ENCODE measurements around the gene PANX2. TPM values are rescaled to one million over a fixed set of nuclear protein-coding genes. Genes with fewer than 3 reads are reported as not detected.
"Not testable (repeated sequence)": the region's sequence is repeated elsewhere in the genome, so short reads cannot be mapped to it uniquely, and the experiment has no call there.

PANX2 gene
- total RNA-seq, 1 donor from 2014 or later = 1.6 TPM

DNA sequence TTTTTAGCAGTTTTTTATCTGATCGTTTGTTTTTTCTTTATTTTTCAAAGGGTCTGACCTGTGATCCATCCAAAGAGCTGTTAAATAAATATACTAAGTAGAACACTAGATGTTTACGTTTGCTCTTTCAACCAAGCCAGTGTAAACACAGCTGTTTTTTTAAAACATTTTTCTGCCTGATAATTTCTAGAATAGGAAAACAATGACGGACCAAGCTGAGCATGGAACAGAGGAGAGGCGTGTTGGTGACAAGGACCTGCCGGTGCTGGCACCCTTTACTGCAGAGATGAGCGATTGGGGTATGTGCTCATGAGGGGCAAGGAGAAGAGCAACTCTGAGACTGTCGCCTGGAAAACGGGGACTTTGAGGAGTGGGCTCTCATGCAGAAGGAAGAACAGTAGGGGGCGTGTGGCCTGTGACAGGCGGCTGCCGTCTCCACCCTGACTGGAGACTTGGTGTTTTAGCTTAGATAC, 28.6 kb upstream of the PANX2 start:
- Mint-ChIP-seq H3K27me3 (peaks cover 26% of the 10 kb centered on the region), H3K9me3 (no peaks in the 10 kb centered on the region), H3K36me3 (ENCODE audit: low read depth) (no peaks in the 10 kb centered on the region), H3K4me3 (no peak overlapping the region), H3K27ac (no peak overlapping the region), H3K4me1 (peaks cover 3% of the 10 kb centered on the region)
- DNase-seq = no peak
- intact Hi-C loops (cut with micrococcal nuclease) = no loop called here

DNA sequence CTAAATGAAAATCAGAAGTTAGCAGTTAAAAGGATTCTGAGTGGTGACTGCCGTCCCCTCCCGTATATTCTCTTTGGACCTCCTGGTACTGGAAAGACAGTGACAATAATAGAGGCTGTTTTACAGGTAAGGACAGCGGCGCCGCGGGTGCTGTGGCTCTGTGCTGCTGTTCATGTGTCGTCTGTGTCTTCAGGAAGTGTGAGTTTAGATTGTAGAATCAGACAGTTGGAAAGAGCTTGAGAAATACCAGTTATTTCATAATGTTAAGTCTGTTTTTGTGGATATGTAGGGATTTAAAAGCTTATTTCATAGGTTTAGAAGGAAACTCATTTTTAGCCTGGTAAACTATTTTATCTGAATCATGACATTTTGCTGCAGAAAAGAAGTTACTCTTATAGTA, 27.4 kb upstream of the PANX2 start:
- DNase-seq = no peak
- intact Hi-C loops (cut with micrococcal nuclease) = no loop called here
- H3K27ac Mint-ChIP-seq = no peak overlapping the region
- no peaks in the 10 kb centered on the region for H3K9me3 Mint-ChIP-seq
- H3K27me3 Mint-ChIP-seq = peaks cover 21% of the 10 kb centered on the region
- no peak overlapping the region for H3K4me3 Mint-ChIP-seq
- no peaks in the 10 kb centered on the region for H3K36me3 Mint-ChIP-seq (ENCODE audit: low read depth)
- peaks cover 3% of the 10 kb centered on the region for H3K4me1 Mint-ChIP-seq

DNA sequence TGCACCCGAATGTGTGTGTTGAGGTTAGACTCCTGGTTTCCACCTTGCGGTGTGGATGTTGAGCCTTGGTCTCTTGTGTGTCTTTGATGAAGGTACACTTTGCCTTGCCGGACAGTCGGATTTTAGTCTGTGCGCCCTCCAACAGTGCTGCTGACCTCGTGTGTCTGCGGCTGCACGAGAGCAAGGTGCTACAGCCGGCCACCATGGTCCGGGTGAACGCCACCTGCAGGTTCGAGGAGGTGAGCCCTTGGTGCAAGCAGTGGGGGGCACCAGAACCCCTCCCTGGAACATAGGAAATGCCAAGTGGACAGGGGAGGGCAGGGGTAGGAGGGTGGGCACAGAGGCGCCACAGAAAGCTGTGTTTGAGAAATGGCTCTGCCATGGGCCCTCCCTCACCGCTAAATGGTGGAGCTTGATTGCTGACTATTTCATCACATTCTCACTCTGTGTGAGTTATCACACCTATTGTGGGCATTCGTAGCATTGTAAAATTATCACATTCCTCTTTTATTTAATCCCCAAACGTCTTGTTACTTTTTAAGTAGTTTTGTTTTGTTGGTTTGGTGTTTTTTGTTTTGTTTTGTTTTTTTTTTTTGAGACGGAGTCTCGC, 26.4 kb upstream of the PANX2 start:
- H3K4me1 Mint-ChIP-seq = peaks cover 3% of the 10 kb centered on the region
- H3K36me3 Mint-ChIP-seq (ENCODE audit: low read depth) = no peaks in the 10 kb centered on the region
- H3K27me3 Mint-ChIP-seq = peaks cover 18% of the 10 kb centered on the region
- no peak for DNase-seq
- intact Hi-C loops (cut with micrococcal nuclease) = no loop called here
- H3K27ac Mint-ChIP-seq = no peak overlapping the region
- no peaks in the 10 kb centered on the region for H3K9me3 Mint-ChIP-seq
- no peak overlapping the region for H3K4me3 Mint-ChIP-seq

DNA sequence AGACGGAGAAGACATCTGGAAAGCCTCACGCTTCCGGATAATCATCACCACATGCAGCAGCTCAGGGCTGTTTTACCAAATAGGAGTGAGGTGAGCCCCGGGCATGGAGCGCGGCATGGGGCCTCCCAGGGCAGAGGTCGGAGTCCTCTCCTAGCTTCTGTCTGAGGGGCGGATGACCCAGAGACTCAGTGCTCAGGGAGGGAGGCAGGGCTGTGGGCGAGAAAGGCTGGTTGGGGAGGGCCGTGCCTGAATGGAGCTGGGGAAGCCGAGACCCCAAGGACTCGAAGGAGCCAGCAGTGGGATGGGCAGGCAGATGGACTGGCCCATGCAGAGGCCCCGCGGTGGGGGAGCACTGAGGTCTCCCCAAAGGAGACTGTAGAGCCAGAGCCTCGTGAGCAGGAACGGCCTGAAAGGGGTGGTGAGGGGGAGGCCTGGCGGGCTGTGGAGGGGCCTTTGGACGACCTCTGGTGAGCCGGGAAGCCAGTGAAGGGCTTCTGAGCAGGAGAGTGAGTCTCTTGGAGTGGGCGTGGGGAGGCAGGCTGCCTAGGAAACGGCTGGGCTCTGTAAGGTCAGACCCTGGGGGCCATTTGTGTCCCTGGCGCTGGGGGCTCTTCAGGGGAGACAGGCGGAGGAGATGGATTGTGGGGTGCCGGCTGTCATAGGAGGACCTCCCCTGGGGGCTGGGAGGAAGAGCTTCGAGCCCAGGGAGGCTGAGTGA, 24.7 kb upstream of the PANX2 start:
- intact Hi-C loops (cut with micrococcal nuclease) = loop anchor here (5.0 kb wide), 1 partner anchor 214 kb away; no protein-coding TSS in a partner anchor
- Mint-ChIP-seq H3K36me3 (ENCODE audit: low read depth) (no peaks in the 10 kb centered on the region), H3K9me3 (no peaks in the 10 kb centered on the region)

DNA sequence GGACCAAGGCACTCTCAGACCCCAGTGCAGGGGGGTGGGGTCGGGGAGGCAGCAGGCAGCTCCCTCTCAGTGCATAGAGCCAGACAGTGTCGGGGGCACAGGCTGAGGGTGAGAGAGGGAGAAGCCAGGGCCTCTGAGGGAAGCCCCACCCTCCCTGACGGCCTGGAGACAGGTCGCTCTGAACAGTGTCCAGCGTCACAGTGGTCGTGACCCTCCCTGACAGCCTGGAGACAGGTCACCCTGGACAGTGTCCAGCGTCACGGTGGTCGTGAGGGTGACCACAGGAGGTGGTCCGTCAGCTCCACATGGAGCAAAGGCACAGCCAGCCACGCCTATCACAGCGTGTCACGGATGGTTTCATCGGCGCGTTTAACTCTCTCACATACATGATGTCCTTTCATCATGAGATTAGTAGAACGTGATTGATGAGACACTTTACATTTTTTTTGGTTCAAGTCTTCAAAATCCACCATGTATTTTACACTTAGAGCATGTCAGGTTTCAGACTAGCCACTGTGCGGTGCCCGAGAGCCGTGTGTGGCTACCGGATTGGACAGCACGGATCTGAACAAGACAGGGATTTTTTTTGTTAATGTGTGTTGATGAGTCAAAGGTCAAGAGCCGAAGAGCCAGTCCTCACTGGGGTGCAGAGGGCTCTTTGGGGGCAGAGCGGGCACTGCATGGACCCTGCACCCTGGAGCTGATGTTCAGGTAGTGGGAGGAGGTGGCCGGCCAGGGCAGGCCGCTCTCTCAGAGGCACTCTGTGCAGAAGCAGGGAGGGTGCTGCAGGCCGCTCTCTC, 23.9 kb upstream of the PANX2 start:
- H3K36me3 Mint-ChIP-seq (ENCODE audit: low read depth) = no peaks in the 10 kb centered on the region
- peaks cover 13% of the 10 kb centered on the region for H3K27me3 Mint-ChIP-seq
- H3K4me3 Mint-ChIP-seq = no peak overlapping the region
- H3K27ac Mint-ChIP-seq = no peak overlapping the region
- H3K9me3 Mint-ChIP-seq = no peaks in the 10 kb centered on the region
- no peak for DNase-seq
- H3K4me1 Mint-ChIP-seq = peaks cover 2% of the 10 kb centered on the region
- intact Hi-C loops (cut with micrococcal nuclease) = loop anchor here (5.0 kb wide), 1 partner anchor 214 kb away; no protein-coding TSS in a partner anchor

More for the DNA sequence above, 24.7 kb upstream of the PANX2 start:
- no peak overlapping the region for H3K4me3 Mint-ChIP-seq
- H3K27ac Mint-ChIP-seq = no peak overlapping the region
- peaks cover 13% of the 10 kb centered on the region for H3K27me3 Mint-ChIP-seq
- H3K4me1 Mint-ChIP-seq = peaks cover 2% of the 10 kb centered on the region
- no peak for DNase-seq

DNA sequence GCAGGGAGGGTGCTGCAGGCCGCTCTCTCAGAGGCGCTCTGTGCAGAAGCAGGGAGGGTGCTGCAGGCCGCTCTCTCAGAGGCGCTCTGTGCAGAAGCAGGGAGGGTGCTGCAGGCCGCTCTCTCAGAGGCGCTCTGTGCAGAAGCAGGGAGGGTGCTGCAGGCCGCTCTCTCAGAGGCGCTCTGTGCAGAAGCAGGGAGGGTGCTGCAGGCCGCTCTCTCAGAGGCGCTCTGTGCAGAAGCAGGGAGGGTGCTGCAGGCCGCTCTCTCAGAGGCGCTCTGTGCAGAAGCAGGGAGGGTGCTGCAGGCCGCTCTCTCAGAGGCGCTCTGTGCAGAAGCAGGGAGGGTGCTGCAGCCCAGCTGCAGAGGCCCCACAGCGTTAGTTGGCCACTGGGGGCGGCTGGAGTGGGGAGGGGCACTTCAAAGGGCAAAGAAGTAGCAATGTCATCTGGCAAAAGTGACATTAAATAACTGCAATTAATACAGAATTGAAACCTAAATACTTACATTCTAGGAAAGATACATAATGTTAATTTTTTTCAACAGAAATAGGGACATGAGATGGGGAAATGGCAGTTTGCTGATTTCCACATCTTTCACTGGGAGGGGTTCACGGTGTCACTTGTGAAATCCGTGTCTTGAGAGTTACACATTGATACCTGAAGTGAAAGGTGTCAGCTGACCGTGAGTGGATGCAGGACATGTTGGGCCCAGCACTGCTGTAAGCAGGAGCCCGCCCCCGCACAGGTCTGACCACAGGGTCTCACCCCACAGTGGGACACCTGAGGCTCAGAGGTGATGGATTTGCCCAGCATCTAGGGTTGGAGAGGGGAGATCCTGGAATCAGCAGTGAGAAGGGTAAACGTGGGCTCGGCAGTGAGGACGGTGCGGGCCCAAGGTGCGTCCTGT, 23.0 kb upstream of the PANX2 start:
- not testable (repeated sequence) for H3K36me3 Mint-ChIP-seq (ENCODE audit: low read depth); DNase-seq; H3K4me1 Mint-ChIP-seq; H3K4me3 Mint-ChIP-seq; H3K9me3 Mint-ChIP-seq; H3K27ac Mint-ChIP-seq; H3K27me3 Mint-ChIP-seq
- intact Hi-C loops (cut with micrococcal nuclease) = loop anchor here (5.0 kb wide), 1 partner anchor 215 kb away; no protein-coding TSS in a partner anchor

DNA sequence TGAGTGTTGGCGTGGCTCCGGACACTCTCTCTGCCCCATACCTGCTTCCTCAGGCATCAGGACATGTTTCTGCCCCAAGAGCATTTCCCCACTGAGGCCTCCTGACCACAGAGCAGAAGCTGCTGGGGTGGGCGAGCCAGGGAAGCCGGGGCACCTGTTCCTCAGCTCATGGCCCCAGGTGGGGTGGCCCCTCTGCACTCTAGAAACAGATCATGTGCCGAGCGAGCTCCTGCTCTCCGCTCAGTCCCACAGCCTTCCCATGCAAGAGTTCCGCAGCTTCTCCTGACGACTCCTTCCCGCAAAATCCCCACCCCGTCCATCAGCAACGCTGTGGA, 22.4 kb upstream of the PANX2 start:
- no peak for DNase-seq
- H3K4me1 Mint-ChIP-seq = peaks cover 2% of the 10 kb centered on the region
- H3K36me3 Mint-ChIP-seq (ENCODE audit: low read depth) = no peaks in the 10 kb centered on the region
- H3K27me3 Mint-ChIP-seq = peaks cover 3% of the 10 kb centered on the region
- no peaks in the 10 kb centered on the region for H3K9me3 Mint-ChIP-seq
- no peak overlapping the region for H3K27ac Mint-ChIP-seq
- intact Hi-C loops (cut with micrococcal nuclease) = loop anchor here (5.0 kb wide), 1 partner anchor 216 kb away; no protein-coding TSS in a partner anchor
- no peak overlapping the region for H3K4me3 Mint-ChIP-seq

DNA sequence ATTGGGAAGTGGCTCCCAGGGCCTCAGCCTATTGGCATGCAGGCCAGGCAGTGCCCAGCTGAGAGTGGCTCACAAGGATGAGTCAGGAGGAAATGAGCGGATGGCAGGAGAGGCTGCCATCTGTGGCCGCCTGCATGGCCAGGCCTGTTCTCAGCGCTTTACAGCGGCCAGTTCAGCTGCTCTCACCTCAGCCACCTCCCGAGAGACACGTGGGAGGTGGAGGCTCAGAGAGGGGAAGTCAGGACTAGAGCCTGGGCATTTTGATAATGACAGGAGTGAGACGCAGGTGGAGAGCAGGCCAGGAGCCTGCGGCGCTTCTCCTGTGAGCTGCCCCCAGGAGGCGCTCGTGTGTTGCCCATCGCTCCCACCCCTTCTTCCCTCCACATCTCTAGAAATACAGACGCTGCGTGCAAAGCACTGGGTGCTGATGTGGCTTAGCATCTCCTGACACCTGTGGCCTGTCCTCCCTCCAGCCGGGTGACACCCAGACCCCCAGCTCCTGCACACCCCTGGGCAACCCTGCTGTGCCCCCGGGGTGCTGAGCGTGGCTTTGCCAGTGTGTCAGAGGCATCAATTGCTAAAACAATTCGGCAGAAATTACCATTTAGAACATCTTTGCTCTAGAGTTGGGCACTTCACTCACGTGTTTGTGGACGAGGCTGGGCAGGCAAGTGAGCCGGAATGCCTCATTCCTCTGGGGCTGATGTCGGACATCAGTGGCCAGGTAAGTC, 21.4 kb upstream of the PANX2 start:
- Mint-ChIP-seq H3K27me3 (no peaks in the 10 kb centered on the region), H3K27ac (no peak overlapping the region), H3K36me3 (ENCODE audit: low read depth) (no peaks in the 10 kb centered on the region), H3K9me3 (no peaks in the 10 kb centered on the region), H3K4me1 (peaks cover 2% of the 10 kb centered on the region), H3K4me3 (no peak overlapping the region)
- peak; percentile 91 for DNase-seq
- intact Hi-C loops (cut with micrococcal nuclease) = loop anchor here (1.0 to 5.0 kb wide), 2 partner anchors 60 to 217 kb away; no protein-coding TSS in a partner anchor

DNA sequence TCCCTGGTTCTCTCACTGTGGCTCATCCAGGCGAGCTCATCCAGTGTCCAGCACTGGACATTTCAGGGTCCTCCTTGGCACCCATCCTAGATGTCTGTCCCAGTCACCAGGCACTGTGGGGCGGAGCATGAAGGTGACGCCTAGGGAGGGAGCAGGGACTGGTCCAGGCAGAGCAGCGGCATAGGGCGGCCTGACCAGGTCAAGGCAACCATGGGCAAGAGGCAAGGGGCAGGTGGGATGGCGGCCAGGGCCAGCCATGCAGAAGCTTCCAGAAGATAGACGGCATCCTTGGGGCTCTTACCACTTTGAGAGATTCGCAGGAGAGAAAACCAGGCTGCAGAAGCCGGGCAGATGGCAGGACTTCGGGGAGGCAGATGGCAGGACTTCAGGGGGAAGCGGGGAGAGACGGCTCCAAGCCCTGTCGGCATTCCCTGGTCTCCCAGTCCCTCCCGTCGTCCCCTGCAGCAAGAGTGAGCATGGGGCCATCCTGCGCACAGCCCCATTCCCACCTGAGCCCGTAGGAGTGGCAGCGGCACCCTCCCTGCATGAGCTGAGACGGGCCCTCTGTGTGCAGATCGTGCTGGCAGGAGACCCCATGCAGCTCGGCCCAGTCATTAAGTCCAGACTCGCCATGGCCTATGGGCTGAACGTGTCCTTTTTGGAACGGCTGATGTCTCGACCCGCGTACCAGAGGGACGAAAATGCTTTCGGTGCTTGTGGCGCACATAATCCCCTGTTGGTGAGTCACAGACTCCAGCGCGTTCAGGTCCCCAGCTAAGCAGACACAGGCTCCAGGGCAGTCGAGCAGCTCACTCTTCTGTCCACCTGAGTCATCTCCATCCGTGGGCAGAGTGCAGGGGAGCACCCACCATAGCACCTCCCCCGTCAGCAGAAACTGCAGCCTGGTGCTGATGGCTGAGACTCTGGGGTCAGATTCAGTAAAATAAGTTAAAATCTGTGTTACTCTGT, 20.1 kb upstream of the PANX2 start:
- Mint-ChIP-seq H3K27me3 (peaks cover 3% of the 10 kb centered on the region), H3K4me1 (peaks cover 2% of the 10 kb centered on the region), H3K27ac (no peak overlapping the region), H3K9me3 (no peaks in the 10 kb centered on the region), H3K36me3 (ENCODE audit: low read depth) (no peaks in the 10 kb centered on the region), H3K4me3 (no peak overlapping the region)
- intact Hi-C loops (cut with micrococcal nuclease) = no loop called here
- no peak for DNase-seq

DNA sequence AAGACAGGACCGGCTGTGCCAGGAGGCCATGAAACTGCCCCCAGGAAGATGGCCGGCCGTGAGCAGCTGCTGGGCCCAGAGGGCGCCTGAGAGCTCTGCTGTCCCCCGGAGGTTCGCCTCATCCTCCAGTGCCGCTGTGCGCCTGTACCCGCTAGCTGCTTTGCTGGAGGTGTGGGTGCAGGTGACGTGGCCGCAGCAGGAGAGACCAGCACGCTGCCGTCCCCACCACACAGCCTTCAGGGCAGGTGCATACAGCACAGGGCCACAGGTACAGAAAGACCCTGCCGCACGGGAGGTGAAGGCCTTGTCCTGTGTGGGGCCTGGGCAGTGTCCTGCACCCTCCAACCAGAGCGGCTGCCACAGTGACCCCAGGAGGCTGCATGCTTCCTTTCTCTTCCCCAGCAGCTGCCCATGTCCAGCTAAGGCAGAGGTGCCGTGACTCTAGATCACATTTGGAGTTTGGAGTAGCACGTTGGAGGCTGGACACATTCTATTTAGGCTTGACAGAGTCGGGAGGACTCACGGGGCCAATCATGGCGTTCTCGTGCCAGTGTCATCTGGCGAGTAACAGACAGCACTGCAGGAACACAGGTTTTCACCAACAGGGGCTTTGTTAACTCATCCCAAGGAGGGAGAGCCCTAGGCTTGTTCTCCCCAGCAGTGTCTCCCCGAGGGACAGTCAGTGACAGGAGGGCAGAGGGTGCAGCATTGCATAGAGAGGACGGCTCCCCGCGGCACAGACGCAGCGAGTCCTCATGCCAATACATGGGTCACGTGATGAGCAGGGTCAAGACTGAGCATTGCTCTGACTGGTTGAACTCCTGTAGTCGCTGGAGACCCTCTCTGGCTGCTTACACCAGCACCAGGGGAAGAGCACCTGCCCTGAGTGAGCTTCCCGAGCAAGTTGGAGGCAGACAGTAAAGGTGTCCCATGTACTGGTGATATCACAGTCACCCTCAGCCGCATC, 18.7 kb upstream of the PANX2 start:
- intact Hi-C loops (cut with micrococcal nuclease) = no loop called here

DNA sequence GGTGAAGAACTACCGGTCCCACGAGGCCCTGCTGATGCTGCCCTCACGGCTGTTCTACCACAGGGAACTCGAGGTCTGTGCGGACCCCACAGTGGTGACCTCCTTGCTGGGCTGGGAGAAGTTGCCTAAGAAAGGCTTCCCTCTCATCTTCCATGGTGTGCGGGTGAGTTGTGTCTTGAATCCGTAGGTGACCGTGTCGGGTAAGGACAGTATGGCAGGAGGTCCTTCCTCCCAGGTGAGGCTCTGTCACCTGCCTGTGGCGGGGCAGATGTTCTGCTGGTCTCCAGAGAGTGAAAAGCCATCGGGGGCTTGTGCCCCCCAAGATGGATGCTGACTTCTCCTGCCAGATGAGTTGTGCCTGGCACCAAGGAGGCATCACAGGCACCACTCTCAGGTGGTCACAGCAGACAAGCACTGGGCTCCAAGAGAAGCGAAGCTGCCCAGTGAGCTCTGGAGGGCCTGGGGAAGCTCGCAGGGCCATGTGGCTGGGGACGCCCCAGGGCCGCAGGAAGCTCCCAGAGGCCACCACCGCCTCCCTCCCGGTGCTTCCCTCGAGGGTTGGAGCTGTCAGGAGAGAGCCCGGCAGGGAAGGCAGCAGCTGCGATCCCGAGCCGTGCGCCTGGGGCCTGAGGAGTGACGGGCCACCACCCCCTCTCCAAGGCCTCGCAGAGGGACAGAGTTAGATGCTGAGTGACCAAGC, 17.3 kb upstream of the PANX2 start:
- Mint-ChIP-seq H3K4me3 (no peak overlapping the region), H3K9me3 (no peaks in the 10 kb centered on the region), H3K27ac (no peak overlapping the region), H3K27me3 (peaks cover 7% of the 10 kb centered on the region), H3K36me3 (ENCODE audit: low read depth) (no peaks in the 10 kb centered on the region), H3K4me1 (peaks cover 2% of the 10 kb centered on the region)
- DNase-seq = no peak
- intact Hi-C loops (cut with micrococcal nuclease) = no loop called here

More for the DNA sequence above, 18.7 kb upstream of the PANX2 start:
- Mint-ChIP-seq H3K4me3 (no peak overlapping the region), H3K36me3 (ENCODE audit: low read depth) (no peaks in the 10 kb centered on the region), H3K4me1 (peaks cover 2% of the 10 kb centered on the region), H3K27ac (no peak overlapping the region), H3K9me3 (no peaks in the 10 kb centered on the region), H3K27me3 (peaks cover 3% of the 10 kb centered on the region)
- DNase-seq = no peak

All from activated CD4-positive, alpha-beta T cell treated with anti-CD3 and anti-CD28 coated beads, Interleukin-2, amount 10 ng/mL, durations not matched to agents 24 days and 14 days (primary cell).